ENCODE measurements around the gene PLEKHO2.
"Not testable (repeated sequence)": the region's sequence is repeated elsewhere in the genome, so short reads cannot be mapped to it uniquely, and the experiment has no call there.

PLEKHO2 gene

GRCh38 chr15:64841344-64842095 lies at the start of gene PLEKHO2:
PLEKHO2 (plus strand) TSS chr15:64841915; CDS start chr15:64842017, 102 bp downstream.
- in situ Hi-C loops (cut with MboI; ENCODE audit: low sequenced_read_pairs), result no loop called here

- in situ Hi-C loops (cut with MboI; ENCODE audit: low sequenced_read_pairs), result no loop called here
Measured at GRCh38 chr15:64792282-64792681, 49.4 kb upstream of the PLEKHO2 start.

DNA sequence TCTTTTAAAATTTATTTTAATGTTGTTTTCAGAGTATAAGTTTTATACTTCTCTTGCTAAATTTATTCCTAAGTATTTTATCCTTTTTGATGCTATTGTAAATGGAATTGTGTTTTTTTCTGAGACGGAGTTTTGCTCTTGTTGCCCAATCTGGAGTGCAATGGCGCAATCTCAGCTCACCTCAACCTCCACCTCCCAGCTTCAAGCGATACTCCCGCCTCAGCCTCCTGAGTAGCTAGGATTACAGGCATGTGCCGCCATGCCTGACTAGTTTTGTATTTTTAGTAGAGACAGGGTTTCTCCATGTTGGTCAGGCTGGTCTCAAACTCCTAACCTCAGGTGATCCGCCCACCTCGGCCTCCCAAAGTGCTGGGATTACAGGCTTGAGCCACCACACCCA lies 46.4 kb upstream of the PLEKHO2 start:
- in situ Hi-C loops (cut with MboI; ENCODE audit: low sequenced_read_pairs), result not testable (repeated sequence)

- in situ Hi-C loops (cut with MboI; ENCODE audit: low sequenced_read_pairs), result not testable (repeated sequence)
Measured at GRCh38 chr15:64795921-64796320, 45.8 kb upstream of the PLEKHO2 start.

GRCh38 chr15:64798905-64799304 lies 42.8 kb upstream of the PLEKHO2 start:
- in situ Hi-C loops (cut with MboI; ENCODE audit: low sequenced_read_pairs), result not testable (repeated sequence)

DNA sequence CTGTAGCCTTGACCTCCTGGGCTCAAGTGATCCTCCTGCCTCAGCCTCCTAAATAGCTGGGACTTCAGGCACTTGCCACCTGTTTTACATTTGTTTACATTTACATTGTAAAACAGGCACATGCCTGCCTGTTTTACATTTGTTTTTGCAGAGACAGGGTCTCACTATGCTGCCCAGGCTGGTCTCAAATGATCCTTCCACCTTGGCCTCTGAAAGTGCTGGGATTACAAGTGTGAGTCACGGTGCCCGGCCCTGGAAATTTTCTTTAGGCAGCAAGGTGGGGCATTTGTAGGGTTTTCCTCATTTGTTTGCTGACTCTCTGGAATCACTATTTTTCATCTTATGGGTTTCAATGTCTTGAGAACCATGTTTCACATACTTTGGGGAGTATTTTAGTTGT lies 41.2 kb upstream of the PLEKHO2 start:
- in situ Hi-C loops (cut with MboI; ENCODE audit: low sequenced_read_pairs), result no loop called here

DNA sequence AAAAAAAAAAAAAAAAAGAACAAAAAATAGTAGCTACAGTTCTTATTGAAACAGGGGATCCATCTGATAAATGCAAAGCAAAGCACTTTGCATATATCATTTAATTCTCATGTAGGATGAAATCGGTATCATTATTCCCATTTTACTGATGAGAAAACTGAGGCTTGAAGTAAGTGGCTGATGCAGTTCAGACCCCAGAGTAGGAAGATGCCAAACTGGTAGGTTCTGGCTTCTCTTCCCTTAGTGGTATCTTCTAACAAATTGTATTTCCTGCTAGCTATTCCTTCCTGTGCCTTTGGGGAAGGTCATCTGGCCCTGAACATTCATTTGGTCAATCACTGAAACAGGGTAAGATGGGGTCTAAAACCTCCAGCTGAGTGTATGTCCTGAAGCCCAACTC lies 38.2 kb upstream of the PLEKHO2 start:
- in situ Hi-C loops (cut with MboI; ENCODE audit: low sequenced_read_pairs), result no loop called here

DNA sequence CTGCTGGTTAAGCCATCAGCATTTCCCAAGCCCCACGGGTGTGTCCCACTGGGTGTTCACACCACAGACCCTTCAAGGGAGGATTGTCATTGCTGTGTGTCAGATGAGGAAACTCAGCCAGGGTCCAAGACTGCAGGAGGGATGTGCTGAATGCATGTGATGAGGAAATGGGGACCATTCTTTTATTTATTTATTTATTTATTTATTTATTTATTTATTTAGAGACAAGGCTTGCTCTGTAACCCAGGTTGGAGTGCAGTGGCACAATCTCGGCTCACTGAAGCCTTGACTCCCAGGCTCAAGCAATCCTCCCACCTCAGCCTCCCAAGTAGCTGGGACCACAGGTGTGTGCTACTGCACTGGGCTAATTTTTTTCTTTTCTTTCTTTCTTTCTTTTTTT lies 37.1 kb upstream of the PLEKHO2 start:
- in situ Hi-C loops (cut with MboI; ENCODE audit: low sequenced_read_pairs), result no loop called here

GRCh38 chr15:64806509-64806908 lies 35.2 kb upstream of the PLEKHO2 start:
- in situ Hi-C loops (cut with MboI; ENCODE audit: low sequenced_read_pairs), result no loop called here

GRCh38 chr15:64807051-64807749 lies 34.5 kb upstream of the PLEKHO2 start:
- in situ Hi-C loops (cut with MboI; ENCODE audit: low sequenced_read_pairs), result no loop called here

DNA sequence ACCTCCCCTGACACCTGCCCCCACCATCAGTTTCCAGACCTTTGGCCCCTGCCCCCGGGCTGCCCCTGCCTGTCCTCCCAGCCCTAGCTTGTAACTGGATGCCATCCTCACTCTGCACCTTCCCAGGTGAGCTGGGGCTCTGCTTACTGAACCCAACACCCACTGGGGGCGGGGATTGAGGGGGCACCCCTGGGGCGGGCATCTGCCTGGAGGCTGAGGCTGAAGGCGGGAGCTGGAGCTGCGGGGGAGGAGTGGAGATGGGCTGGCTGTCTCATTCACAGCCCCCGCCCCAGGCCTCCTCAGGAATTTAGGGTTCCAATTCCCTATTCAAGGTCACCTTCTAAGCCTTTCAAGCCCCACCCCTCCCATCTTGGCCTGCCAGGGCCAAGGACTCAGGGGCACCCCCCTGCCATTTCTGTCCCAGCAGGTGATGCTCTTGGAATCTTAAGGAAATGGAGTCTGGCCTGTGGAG lies 33.9 kb upstream of the PLEKHO2 start:
- in situ Hi-C loops (cut with MboI; ENCODE audit: low sequenced_read_pairs), result no loop called here

GRCh38 chr15:64808785-64809453 lies 32.8 kb upstream of the PLEKHO2 start:
- in situ Hi-C loops (cut with MboI; ENCODE audit: low sequenced_read_pairs), result no loop called here

GRCh38 chr15:64809649-64810496 lies 31.8 kb upstream of the PLEKHO2 start:
- in situ Hi-C loops (cut with MboI; ENCODE audit: low sequenced_read_pairs), result no loop called here

DNA sequence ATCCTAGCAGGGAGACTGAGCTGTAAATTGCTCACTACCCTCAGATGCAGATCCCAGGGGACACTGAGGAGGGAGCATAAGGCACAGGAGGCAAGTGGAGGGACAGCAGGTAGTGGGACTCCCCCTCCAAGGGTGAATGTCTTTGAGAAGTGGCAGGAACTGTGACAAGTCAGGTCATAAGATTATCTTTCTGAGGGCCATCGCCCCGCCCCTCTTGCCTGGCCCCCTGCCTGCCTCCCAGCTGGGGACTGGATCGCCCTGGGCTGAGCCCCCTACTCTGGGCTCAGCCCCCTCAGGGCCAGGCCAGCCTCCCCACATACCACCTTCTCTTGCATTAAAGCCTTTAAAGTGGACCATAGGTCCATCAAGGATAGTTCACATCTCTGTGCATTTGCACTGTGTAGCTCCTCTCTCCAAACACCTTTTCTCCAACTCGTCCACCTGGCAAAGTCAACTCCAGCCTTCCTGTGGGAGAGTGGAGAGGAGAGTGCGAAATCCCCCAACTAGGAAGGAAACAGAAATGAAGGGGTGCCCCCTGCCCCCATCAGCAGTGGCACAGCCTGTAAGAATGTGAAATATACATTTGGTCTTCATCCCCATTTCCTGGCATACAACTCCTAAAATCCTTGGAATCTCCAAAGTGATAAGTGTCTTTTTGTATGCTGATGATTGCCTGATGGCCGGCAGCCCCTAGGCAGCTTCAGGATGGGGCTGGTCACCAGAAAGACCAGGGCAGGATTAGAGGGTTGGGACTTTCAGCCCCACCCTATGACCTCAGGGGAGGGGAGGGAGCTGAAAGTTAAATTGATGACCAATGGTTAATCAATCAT lies 31.0 kb upstream of the PLEKHO2 start:
- in situ Hi-C loops (cut with MboI; ENCODE audit: low sequenced_read_pairs), result no loop called here

DNA sequence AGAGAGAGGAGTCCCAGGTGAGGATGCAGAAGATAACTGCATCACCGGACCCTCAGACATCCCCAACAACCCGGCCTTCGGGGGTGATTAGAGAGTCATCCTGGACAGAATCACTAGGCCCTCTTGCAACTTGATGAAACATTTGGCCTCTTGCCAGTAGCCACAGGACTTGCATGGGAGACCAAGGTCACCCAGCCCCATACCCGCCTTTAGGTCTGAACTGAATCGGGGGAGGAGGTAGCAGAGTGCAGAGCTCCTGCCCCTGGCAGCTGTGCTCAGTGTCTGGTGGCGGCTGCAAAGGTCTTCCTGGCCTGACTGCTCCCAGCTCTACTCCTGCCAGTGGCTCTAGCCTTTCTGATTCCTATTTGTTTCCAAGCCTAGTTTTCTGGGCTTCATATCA lies 28.6 kb upstream of the PLEKHO2 start:
- in situ Hi-C loops (cut with MboI; ENCODE audit: low sequenced_read_pairs), result no loop called here

DNA sequence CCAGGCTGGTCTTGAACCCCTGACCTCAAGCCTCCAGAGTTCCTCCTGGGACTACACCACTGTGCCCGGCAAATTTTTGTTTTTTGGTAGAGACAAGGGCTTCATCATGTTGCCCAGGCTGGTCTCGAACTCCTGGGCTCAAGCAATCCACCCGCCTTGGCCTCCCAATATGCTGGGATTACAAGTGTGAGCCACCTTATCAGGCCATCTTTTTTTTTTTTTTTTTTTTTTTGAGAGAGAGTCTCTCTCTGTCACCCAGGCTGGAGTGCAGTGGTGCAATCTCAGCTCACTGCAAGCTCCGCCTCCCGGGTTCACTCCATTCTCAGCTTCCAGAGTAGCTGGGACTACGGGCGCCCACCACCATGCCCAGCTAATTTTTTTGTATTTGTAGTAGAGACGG lies 27.4 kb upstream of the PLEKHO2 start:
- in situ Hi-C loops (cut with MboI; ENCODE audit: low sequenced_read_pairs), result not testable (repeated sequence)

DNA sequence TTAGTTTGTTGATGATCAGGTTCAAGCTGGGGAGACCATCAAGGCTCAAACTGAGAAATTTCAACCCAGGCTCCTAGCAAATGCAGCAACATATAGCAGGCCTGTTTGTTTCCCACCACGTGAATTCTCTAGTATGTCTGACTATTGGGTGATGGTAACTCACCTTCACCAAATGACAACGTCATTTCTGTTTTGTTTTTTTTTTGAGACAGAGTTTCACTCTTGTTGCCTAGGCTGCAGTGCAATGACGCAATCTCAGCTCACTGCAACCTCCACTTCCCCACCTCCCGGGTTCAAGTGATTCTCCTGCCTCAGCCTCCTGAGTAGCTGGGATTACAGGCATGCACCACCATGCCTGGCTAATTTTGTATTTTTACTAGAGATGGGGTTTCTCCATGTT lies 26.8 kb upstream of the PLEKHO2 start:
- in situ Hi-C loops (cut with MboI; ENCODE audit: low sequenced_read_pairs), result not testable (repeated sequence)

DNA sequence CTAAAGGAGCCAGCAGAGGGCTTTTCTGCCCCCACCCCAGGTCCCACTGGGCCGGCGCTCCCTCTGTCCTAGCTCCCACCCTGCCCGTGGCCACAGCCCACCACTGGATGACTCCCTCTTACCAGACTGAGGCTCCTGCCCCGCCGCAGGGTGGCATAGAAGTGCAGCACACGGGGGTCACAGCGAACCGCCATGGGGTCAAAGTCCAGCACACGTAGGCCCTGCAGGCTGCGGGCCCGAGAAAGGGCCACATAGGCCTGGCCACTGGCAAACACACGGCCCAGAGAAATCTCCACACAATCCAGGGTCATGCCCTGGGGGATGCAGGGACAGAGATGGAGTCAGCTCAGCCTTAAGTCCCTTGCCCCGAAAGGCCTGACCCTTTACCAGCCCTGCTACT lies 25.3 kb upstream of the PLEKHO2 start:
- in situ Hi-C loops (cut with MboI; ENCODE audit: low sequenced_read_pairs), result no loop called here

DNA sequence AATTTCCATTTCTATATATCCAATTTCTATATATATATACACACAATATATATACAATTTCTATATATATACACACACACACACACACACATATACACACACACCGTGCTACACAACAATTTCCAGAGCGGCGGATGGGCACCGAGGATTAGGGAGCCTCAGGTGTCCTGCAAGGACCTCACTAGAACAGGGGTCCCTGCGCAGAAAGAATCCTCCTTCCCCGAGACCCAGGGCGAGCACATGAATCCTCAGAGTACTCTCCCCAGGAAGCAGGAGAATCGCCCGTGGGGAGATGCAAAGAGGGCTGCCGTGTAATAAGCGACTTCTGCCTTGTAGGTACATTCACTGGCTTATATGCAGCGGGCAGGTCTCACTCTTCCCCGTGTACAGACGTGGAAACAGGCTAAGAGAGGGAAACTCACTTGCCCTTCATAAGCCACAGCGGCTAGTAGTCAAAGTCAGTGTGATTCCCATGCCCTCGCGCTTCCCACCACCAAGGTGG lies 16.7 kb upstream of the PLEKHO2 start:
- in situ Hi-C loops (cut with MboI; ENCODE audit: low sequenced_read_pairs), result no loop called here
